Esophagus squamous epithelium (tissue), 4 donors: ENCODE data around the gene MORN3.

Experiments
- CTCF ChIP-seq, 6 experiments: fragments of 450-650 bp in 4 of 6; fragments of 200-600 bp in 2 of 6; sonication (generic) in 2 of 6; IDR thresholded peaks; one replicate each; pipeline ENCODE4 v1.5.1; 2016 to 2019; ENCODE audit warnings: antibody characterized with exemption in 6 of 6, mild to moderate bottlenecking in 4 of 6, moderate library complexity in 4 of 6
- POLR2A ChIP-seq, 4 donors: fragments of 450-650 bp; IDR thresholded peaks; one replicate each; pipeline ENCODE4 v1.6.1; 2017; ENCODE audit warnings: antibody characterized with exemption in 4 of 4, mild to moderate bottlenecking in 4 of 4, moderate library complexity in 3 of 4

- TF ChIP-seq CTCF (IDR thresholded peaks at IDR 0.05) (no peak), POLR2A (IDR thresholded peaks at IDR 0.05) (no peak)
These were observed 15.5 kb downstream of the MORN3 start for GRCh38 chr12:121653999-121654398.
